Ramos (cell line): ENCODE measurements around the gene B3GNT4.
"Not testable (repeated sequence)": the region's sequence is repeated elsewhere in the genome, so short reads cannot be mapped to it uniquely, and the experiment has no call there.

ENCODE experiments used
- in situ Hi-C: fragments of 300-500 bp; cut with MboI; formaldehyde crosslinking; loops from one replicate; pipeline ENCODE4 v1.14.3; 2022; ENCODE audit warnings: low sequenced_read_pairs; ENCODE audit not compliant: unreplicated experiment

B3GNT4 gene

DNA sequence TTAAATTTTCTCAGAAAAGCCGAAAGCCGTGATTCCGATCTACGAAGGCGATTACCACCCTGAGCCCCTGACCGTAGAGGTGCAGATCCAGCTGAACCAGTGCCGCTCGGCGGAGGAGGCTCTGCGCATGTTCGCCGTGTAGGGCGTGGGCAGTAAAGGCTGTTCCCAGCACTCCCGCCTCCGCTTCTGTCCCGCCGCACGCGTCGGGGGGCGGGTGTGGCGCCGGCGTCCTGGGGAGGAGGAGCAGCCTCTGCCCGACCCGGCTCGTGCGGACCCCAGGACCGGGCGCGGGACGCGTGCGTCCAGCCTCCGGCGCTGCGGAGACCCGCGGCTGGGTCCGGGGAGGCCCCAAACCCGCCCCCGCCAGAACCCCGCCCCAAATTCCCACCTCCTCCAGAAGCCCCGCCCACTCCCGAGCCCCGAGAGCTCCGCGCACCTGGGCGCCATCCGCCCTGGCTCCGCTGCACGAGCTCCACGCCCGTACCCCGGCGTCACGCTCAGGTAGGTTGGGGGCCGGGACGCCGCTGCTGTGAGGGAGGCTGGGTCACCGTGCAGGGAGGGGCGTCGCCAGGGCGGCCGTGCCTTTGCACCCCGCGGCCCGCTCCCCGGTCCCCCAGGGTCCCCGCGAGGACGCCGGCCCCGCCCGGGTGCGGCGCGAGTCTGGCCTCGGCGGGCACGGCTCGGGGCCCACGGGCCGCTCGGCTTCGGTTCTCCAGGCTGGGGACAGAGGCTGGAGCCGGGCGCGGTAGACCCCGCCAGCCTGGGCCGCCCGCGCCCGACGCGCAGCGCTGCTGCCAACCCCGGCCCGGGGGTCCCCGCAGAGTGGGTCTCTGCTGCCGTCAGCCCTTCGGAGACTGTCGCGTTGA is at the start of gene B3GNT4:
Gene B3GNT4, plus strand, starts transcription at position 409 of the 866 bp plus-strand sequence. CDS start 910 bp downstream, outside the sequence.
- in situ Hi-C loops, result no loop called here

GRCh38 chr12:122155705-122156104 is 47.8 kb upstream of the B3GNT4 start:
- in situ Hi-C loops, result no loop called here

DNA sequence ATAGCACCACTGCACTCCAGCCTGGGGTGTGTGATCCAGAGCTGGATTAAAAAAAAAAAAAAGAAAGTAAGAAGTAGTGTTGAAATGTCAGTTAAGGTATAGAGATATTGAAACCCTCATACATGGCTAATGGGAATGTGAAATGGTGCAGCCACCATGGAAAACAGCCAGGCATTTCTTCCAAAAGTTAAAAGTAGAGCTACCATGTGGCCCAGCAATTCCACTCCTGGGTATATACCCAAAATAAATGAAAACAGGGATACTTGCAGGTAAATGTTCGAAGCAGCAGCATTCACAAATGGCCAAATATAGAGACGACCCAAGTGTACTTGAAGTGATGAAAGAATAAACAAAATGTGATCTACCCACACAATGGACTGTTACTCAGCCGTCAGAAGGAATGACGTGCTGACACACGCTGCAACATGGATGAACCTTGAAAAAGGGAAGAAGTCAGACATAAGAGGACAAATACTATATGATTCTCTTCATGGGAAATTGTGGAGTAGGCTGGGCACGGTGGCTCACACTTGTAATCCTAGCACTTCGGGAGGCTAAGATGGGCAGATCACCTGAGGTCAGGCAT is 44.7 kb upstream of the B3GNT4 start:
- in situ Hi-C loops, result no loop called here

- in situ Hi-C loops, result no loop called here
Measured at GRCh38 chr12:122159882-122160281, 43.6 kb upstream of the B3GNT4 start.

- in situ Hi-C loops, result no loop called here
Measured at GRCh38 chr12:122160761-122161160, 42.7 kb upstream of the B3GNT4 start.

DNA sequence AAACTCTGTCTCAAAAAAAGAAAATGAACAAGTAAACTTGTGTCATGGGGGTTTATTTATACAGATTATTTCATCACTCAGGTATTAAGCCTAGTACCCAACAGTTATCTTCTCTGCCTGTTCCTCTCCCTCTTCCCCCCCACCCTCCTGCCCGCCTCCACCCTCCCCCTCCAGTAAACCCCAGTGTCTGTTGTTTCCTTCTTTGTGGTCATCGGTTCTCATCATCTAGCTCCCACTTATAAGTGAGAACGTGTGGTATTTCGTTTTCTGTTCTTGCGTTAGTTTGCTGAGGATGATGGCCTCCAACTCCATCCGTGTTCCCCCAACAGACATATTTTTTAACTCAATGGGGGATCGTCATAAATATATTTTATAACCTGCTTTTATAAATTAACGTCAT is 41.8 kb upstream of the B3GNT4 start:
- in situ Hi-C loops, result no loop called here

- in situ Hi-C loops, result no loop called here
Measured at GRCh38 chr12:122162976-122163375, 40.5 kb upstream of the B3GNT4 start.

DNA sequence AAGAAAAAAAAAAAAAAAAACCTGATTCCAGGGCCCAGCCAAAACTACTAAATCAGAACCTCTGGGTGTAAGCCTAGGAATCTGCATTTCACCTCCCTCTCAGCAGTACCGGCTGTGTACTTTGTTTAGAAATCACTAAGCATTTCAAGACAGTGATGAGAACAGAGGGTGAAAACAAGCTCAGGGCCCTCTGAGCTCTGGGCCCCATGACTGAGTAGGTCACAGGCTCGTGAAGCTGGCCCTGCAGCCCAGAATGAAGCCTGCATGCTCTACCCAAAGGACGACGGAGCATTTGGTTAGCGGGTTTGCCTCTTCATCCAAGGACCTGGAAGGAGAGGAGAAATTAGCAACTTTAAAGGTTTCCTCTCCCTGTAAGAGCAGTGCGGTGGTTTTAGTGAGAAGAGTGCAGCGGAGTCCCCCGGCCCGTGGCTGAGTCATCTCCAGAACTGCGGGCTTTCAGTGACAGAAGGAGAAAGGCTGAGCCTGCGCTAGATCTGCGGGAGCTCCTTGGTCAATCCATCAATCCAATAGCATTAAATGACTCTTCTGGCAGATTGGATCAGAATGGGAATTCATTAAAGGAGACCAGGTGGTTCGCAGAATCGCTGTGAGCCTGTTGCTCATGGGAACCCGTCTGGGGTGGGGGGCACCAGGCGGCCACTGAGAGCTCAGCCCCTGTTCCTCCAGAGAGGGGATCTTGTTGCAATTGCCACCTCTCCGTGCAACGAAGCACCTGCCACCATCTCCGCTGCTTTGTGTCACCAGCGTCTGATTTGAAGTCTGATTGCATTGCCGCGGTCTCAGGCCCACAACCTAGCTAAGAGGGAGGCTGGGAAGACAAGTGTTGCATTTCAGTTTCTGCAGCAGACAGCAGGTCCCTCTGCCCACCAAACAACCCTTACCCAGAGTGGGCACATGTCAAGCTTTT is 36.8 kb upstream of the B3GNT4 start:
- in situ Hi-C loops, result no loop called here

DNA sequence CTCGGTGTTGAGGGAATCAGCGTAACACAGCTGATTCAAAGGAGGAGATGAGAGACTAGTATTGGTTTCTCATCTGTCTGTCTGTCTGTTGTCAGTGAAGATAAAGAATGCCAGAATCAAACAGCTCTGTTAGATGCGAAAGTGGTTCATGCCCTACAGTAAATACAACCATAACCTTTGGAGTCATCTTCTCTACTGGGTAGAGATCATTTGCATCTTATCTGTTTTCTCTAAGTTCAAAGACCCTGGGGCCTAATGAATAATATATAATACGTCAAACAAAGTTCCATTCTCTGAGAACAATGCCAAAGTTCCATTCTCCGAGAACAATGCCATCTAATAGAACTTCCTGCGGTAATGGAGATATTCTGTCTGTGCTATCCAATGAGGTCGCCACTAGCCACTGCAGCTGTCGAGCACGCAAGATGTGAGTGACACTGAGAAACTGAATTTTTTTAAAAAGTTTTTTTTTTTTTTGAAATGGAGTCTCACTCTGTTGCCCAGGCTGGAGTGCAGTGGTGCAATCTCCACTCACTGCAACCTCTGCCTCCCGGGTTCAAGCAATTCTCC is 36.1 kb upstream of the B3GNT4 start:
- in situ Hi-C loops, result no loop called here

- in situ Hi-C loops, result no loop called here
Measured at GRCh38 chr12:122168492-122168891, 35.0 kb upstream of the B3GNT4 start.

DNA sequence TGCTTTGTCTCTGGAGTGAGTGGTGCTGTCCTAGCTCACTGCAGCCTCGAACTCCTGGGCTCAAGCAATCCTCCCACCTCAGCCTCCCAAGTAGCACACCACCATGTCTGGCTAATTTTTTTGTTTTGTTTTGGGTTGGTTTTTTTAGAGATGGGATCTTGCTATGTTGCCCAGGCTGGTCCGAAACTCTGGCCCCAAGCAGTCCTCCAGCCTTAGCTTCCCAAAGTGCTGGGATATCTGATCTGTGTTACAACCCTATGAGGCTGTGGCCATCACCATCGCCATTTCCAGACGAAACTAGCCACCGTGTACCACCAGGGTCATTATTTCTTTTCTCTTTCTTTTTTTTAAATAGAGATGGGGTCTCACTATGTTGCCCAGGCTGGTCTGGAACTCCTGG is 32.1 kb upstream of the B3GNT4 start:
- in situ Hi-C loops, result no loop called here

DNA sequence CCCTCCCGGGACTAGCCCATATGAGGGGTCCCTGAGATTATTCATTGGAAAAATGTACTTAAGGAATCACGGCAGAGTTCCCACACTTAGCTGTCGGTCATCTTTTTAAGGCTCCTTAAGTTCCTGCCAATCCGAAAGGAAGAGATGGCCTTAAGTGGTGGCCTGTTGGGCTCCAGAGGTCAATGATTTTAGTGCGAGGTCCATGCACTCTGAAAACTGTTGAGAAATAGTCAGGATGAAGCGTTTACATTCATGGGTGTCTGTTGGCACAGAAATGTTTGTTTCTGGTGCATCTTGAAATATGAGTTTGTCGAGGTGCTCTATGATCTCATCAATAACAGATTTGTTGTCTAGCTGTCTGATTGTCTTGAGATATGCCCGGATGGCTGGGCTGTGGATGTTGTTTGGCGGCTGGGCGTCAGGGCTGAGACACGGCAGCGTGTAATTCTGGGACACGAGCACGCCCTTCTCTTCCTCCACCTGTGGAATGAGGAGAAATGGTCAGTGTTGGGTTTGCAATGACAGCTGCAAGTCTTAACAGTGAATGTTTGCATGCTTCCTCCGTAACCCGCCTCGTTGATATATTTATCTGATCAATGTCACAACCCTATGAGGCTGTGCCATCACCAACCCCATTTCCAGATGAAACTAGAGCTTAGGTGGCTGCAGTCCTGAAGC is 31.1 kb upstream of the B3GNT4 start:
- in situ Hi-C loops, result no loop called here

GRCh38 chr12:122174155-122174845 is 29.2 kb upstream of the B3GNT4 start, which contains the start of gene IL31:
IL31 (minus strand) TSS chr12:122174221; CDS start chr12:122174172, 49 bp downstream.
- in situ Hi-C loops, result no loop called here

GRCh38 chr12:122176473-122176872 is 27.0 kb upstream of the B3GNT4 start:
- in situ Hi-C loops, result not testable (repeated sequence)

DNA sequence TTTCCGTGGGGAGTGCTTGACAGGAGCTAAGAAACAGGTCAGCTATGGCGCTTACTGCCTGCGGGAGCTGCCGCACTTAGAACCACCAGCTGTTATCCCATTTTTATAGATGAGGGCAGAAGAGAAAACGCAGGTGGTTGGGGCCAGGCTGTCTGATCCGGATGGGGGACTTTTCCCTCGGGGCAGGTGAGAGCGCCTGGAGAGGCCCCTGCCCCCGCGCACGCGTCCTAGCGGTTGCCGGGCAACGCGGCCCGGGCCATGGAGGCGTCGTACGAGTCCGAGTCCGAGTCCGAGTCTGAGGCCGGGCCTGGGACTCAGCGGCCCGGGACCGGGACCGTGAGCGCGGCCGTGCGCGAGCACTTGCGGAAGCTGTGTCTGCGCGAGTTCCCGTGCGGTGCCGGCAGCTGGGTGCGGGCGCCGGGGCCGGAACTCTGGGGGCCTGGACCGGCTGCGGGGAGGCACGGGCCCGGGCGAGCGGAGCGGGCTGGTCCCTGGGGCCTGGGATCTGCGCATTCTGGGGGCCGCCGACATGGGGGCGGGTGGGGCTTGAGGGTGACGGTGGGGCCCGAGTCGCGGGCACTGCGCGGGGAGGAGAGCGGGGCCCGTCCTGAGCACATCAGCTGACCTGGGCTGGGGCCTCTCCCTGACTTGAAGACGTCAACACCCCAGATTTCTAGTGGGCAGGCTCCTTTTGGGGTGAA is 20.5 kb upstream of the B3GNT4 start, which contains the start of gene LRRC43:
Gene LRRC43, plus strand, starts transcription at position 237 of the 701 bp plus-strand sequence. Its CDS starts 22 bp downstream, at position 259.
- in situ Hi-C loops, result no loop called here

DNA sequence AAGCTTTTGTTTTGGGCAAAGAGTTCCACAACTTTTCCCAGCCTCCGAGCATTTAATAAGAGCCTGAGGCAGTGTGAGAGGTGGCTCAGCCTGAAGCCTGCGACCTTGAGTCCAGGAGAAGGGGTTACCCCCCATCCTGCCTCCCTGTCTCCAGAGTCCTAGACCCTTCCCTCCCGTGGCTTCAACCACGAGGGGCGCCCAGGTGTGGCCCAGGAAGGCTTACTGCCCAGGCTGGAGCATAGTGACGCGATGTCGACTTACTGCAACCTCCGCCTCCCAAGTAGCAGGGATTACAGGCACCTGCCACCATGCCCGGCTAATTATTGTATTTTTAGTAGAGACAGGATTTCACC is 19.9 kb upstream of the B3GNT4 start:
- in situ Hi-C loops, result no loop called here

DNA sequence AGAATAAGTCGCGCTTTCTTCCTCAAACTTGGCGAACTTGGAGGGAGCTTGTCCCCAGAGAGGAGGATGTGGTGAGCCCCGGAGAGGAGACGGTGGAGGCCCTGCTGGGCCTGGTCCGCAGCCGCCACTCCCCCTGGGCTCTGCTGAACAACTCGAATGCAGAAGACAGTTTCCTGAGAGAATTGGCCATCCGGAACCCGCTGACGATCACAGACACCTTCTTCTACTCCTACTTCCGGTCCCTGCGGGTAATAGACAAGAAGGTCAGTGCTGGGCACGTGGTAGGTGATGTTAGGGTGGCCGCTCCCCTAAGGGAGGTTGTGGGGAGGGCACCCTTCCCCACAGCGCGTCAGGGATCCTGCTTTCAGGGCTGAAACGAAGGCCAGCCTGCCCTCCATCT is 19.0 kb upstream of the B3GNT4 start:
- in situ Hi-C loops, result no loop called here

GRCh38 chr12:122185079-122185478 is 18.4 kb upstream of the B3GNT4 start:
- in situ Hi-C loops, result no loop called here
